Limb (tissue), 2 donors: ENCODE measurements around the gene RXRA.

ENCODE experiments used
- DNase-seq, 2 donors: peaks; one replicate each; pipeline ENCODE4 v3.0.0-alpha.2; 2016; ENCODE audit errors: extremely low spot score in 2 of 2

Gene RXRA

GRCh38 chr9:134414900-134415425 is 88.7 kb downstream of the RXRA start:
- DNase-seq, result no peak

DNA sequence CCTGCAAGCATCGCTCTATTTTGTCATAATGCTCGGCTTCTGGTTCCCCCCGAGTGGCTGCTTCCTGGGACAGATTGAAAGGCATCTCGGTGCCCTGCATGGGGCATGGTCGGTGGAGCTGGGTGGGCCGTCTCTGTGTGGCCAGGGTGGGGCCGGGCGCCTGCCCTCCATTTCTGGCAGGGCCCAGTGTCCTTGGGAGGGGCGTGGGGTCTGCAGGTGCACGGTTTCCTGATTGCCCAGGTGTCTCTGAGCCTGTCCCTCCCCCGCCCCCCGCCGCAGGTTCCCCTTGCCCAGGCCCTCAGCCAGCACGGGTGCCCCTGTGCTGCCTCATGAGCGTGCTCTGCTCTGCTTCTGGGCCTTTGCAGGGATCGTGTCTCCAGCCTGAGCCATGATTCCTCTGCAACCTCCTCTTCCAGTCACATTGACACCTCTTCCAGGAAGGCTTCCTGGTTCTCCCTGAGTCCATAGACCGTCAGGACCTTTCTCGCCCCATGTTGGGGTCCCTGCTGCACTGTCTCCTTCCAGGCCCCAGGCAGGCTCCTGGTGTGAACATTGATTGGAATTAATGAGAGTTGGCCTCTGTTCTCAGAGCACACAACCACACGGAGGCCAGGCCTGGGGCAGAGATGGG is 90.2 kb downstream of the RXRA start:
- no peak for DNase-seq

DNA sequence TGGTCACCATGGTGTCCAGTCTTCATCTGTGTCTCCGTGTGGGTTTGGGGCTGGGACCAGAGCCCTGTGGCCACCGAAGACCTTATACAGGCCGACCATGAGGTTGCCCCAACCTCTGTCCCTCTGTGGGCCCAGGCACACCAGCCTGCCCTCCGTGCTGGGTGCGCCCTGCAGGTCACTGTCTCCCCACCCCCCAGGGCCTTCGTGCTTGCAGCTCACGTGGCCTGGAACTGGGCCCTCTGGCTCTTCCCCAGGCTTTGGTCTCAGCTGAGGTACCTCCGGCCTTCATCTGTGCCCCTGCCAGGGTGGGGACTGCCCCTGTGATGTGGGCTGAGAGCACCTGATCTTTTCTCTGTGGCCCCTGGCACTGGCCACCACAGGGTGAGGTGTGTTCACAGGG is 92.1 kb downstream of the RXRA start:
- DNase-seq, result no peak

- DNase-seq, result no peak
Measured at GRCh38 chr9:134419000-134419683, 92.9 kb downstream of the RXRA start.

GRCh38 chr9:134419684-134420076 is 93.4 kb downstream of the RXRA start:
- DNase-seq, result no peak

GRCh38 chr9:134420281-134420845 is 94.1 kb downstream of the RXRA start:
- DNase-seq, result no peak

- no peak for DNase-seq
Measured at GRCh38 chr9:134420974-134421432, 94.7 kb downstream of the RXRA start.

DNA sequence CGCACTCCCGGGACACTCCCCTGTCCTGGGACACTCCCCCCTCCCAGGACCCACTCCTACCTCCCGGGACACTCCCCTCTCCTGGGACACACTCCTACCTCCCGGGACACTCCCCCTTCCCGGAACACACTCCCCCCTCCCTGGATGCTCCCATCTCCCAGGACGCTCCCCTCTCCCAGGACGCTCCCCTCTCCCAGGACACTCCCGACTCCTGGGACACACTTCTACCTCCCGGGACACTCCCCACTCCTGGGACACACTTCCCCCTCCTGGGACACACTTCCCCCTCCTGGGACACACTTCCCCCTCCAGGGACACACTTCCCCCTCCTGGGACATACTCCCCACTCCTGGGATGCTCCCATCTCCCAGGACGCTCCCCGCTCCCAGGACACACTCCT is 95.6 kb downstream of the RXRA start:
- no peak for DNase-seq

GRCh38 chr9:134422301-134423090 is 96.2 kb downstream of the RXRA start:
- DNase-seq, result no peak

DNA sequence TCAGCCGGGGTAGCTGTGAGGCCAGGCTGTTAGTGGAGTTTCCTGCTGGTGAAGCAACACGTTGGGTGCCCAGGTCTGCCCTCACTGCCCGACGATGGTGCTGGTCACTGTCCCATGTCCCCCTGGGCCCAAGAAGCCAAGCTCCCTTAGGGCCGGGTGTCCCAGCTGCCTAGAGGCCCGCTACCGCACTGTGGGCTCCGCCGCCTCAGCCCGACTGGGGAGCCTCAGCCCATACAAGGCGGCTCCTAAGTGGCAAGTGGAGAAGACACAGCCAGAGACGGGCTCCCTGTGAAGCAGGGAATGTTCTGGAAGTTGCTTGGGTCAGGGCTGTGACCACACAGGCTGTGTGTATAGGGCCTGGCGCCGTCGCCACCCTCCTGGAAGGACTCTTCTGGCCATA is 96.9 kb downstream of the RXRA start:
- DNase-seq, result no peak

GRCh38 chr9:134423749-134424148 is 97.5 kb downstream of the RXRA start:
- DNase-seq, result no peak

GRCh38 chr9:134424818-134425217 is 98.6 kb downstream of the RXRA start:
- no peak for DNase-seq

DNA sequence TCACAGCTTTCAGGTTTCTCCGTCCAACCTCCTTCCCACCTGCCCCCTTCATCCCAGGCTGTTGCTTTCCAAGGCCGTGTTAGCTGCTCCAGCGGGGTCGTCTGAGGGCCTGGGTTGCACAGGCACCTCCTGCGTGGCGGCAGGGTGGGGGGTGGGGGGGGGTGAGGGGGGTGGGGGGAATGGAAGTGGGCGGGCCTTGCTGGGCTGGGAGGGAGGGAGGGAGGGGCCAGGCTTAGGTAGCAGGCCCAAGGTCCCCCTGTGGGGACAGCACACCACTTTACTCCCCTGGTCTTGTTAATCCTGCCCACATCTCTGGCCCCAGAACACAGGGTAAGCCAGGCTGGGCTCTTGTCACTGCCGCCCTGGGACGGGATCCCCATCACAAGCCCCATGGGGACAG is 99.1 kb downstream of the RXRA start:
- no peak for DNase-seq

GRCh38 chr9:134425812-134426211 is 99.6 kb downstream of the RXRA start:
- no peak for DNase-seq

DNA sequence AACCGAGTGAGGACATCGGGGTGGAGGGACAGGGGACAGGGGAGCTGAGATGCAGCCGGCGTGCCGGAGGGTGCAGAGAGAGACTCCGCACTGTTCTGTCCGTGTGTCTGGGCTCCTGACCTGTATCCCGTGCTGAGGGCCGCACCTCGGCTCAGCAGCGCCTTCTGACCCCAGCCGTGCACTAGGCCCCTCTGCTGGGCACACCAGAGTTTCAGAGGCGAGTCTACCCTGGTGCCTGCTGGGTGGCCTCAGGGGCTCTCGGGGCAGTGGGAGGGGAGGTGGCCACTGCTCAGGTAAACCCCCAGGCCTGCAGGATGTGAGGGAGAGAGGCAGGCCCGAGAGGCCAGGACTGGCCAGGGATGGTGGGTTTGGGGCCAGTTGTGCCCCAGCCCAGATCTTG is 100.2 kb downstream of the RXRA start:
- DNase-seq, result no peak

DNA sequence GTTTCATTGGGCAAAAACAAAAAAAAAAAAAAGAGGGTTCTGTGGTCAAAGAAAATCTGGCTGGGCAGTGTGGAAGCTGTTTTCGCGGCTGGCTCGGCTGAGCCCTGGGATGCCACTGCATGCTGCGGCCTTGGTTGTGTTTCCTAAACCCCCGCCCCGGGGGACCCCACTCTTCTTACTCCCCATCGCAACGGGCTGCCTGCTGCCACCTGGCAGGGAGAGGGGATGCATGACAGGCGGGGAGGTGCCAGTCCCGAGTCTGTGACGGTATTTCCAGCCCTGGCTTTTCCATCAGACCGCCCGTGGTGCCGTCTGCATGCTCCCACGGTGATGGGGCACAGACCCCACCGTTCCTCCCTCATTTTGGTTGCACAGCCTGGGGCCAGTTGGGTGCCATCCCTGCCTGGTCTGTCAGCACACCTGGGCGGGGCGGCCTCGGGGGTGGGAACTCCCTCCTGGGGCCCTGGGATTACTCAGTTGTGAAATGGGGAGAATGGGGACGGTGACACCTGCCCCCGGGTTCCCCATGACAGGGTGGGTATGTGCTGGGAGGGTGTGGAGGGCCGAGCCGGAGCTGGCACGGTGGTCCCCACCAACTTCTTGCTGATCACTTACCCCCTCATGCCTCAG is 101.0 kb downstream of the RXRA start:
- DNase-seq, result no peak

GRCh38 chr9:134428559-134428958 is 102.3 kb downstream of the RXRA start:
- no peak for DNase-seq

GRCh38 chr9:134429007-134429406 is 102.8 kb downstream of the RXRA start:
- no peak for DNase-seq

- no peak for DNase-seq
Measured at GRCh38 chr9:134429481-134429880, 103.2 kb downstream of the RXRA start.

DNA sequence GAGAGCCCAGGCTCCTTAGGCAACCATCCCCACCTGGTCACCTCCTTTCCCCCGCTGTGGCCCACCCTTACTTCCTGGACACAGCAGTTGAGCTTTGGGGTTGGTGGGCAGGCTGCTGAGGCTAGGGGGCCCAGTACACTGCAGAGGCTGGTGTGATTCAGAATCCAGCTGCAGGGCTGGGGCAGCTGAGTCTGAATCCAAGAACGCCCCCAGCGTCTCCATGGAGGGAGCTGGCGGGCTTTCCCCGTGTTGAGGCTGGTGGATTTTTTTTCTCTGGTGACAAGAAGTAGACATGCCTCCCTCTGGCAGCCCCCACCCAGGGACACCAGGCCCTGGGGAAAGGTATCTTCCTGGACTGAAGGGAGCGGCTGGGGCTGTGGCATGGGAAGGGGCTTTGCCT is 104.8 kb downstream of the RXRA start:
- DNase-seq, result no peak

DNA sequence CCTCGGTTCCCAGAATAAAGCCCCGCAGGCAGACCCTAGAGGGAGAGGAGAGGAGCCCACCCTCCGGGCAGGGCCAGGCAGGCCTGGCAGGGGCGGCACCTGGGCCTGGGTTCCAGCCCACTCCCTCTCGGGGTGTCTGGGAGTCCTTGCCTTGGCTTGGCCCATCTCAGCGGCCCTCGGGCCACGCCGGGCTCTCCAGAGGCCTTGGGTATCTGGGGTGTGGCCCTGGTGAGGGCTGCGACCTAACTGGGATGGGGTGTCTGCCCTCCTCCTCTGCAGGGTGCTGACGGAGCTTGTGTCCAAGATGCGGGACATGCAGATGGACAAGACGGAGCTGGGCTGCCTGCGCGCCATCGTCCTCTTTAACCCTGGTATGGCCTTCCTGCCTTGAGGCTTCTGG is 105.4 kb downstream of the RXRA start:
- DNase-seq, result no peak

GRCh38 chr9:134432471-134432870 is 106.2 kb downstream of the RXRA start:
- no peak for DNase-seq
